Measurements from ENCODE around the gene LRG1. TPM values are rescaled to one million over a fixed set of nuclear protein-coding genes. Genes with fewer than 3 reads are reported as not detected.

The LRG1 gene
- total and polyA plus RNA-seq, 3 experiments from 2014 or later = 0.06 TPM; not detected in 2

DNA sequence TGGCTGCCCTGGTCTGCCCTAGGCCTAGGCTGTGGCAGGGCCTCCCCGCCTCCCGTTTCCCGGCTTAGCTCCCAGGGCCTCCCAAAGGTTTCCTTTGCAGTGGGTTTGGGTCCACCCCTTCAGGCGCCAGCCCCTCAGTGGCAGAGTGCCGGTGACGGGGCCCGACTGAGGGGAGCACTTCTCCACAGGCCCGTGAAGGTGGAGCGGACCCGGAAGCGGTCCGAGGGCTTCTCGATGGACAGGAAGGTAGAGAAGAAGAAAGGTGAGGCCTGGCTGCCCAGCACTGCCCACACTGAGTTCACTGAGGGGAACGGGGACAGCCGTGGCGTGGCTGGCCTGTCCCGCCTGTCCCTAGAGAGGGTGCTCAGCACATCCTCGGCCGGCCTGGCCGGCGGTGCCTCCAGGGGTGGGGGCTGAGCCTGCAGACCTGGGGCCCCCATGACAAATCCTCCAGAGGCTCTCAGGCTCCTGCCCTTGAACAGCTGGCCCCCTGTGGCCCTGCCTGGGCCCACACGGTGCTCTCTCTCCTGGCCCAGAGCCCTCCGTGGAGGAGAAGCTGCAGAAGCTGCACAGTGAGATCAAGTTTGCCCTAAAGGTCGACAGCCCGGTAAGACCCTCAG is 42.0 kb downstream of the LRG1 start:
- H3K36me3 ChIP-seq (ENCODE audit: insufficient read depth, low read length) = peaks cover 2% of the 10 kb centered on the region
- POLR2A ChIA-PET = no interaction called here
- H3K9me3 Mint-ChIP-seq = no peaks in the 10 kb centered on the region

DNA sequence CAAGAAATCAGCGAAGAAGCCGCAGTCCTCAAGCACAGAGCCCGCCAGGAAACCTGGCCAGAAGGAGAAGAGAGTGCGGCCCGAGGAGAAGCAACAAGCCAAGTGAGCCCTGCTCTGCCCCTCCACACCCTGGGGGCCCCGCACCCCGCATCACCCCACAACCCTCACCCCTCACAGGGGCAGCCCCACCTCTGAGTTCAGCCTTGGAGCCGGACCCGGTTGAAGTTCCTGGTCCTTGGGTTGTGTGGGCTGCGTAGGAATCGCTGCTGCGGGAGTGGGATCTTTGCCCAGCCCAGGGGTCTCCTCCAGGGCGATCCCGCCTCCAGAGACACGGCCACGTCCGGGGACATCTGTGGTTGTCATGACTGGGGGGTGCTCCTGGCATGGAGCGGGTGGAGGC is 43.5 kb downstream of the LRG1 start:
- no peaks in the 10 kb centered on the region for H3K4me1 ChIP-seq (ENCODE audit: insufficient read depth, low read length)
- no peak overlapping the region for H3K4me3 ChIP-seq (ENCODE audit: low read length)
- peaks cover 17% of the 10 kb centered on the region for H3K36me3 ChIP-seq (ENCODE audit: insufficient read depth, low read length)
- DNase-seq = no peak
- Mint-ChIP-seq H3K9me3 (no peaks in the 10 kb centered on the region), H3K36me3 (peaks cover 0 to 50% (median 0%) of the 10 kb centered on the region in 3 donors), H3K4me1 (no peaks in the 10 kb centered on the region), H3K4me3 (no peak overlapping the region), H3K27me3 (no peaks in the 10 kb centered on the region), H3K27ac (no peak overlapping the region)
- ChIA-PET POLR2A (no interaction called here), CTCF (no interaction called here)
- H3K27me3 ChIP-seq (ENCODE audit: insufficient read depth, low read length, poor library complexity, severe bottlenecking) = no peaks in the 10 kb centered on the region
- H3K9me3 ChIP-seq (ENCODE audit: low read length) = no peaks in the 10 kb centered on the region
- no peak overlapping the region for H3K27ac ChIP-seq (ENCODE audit: low read depth, low read length)

More for the DNA sequence above, 42.0 kb downstream of the LRG1 start:
- H3K4me3 Mint-ChIP-seq = no peak overlapping the region
- DNase-seq = no peak
- H3K27ac Mint-ChIP-seq = no peak overlapping the region
- CTCF ChIA-PET = no interaction called here
- H3K36me3 Mint-ChIP-seq = peaks cover 0 to 59% (median 0%) of the 10 kb centered on the region in 3 donors
- H3K27ac ChIP-seq (ENCODE audit: low read depth, low read length) = no peak overlapping the region
- H3K4me1 ChIP-seq (ENCODE audit: insufficient read depth, low read length) = no peaks in the 10 kb centered on the region
- no peaks in the 10 kb centered on the region for H3K27me3 ChIP-seq (ENCODE audit: insufficient read depth, low read length, poor library complexity, severe bottlenecking)
- no peaks in the 10 kb centered on the region for H3K4me1 Mint-ChIP-seq
- H3K9me3 ChIP-seq (ENCODE audit: low read length) = no peaks in the 10 kb centered on the region
- H3K4me3 ChIP-seq (ENCODE audit: low read length) = no peak overlapping the region
- H3K27me3 Mint-ChIP-seq = no peaks in the 10 kb centered on the region

DNA sequence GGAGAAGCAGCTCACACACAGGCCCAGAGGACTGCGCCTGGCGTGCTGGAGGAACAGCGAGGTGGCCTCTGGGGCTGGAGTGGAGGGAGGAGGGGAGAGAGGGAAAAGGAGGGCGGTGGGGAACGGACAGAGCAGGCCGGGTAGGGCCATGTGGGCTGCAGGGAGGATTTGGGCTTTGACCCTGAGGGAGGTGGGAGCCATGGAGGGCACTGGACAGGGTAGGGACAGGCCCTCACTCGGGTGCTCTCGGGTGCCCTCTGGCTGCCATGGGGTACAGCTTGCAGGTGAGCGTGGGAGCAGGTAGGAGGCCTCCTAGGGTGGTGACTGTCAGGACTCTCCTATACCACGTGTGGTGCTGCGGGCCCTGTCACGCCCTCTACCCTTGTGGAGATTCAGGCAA is 44.4 kb downstream of the LRG1 start:
- H3K9me3 Mint-ChIP-seq = no peaks in the 10 kb centered on the region
- Histone ChIP-seq H3K9me3 (ENCODE audit: low read length) (no peaks in the 10 kb centered on the region), H3K4me1 (ENCODE audit: insufficient read depth, low read length) (no peaks in the 10 kb centered on the region), H3K27me3 (ENCODE audit: insufficient read depth, low read length, poor library complexity, severe bottlenecking) (no peaks in the 10 kb centered on the region), H3K27ac (ENCODE audit: low read depth, low read length) (no peak overlapping the region), H3K36me3 (ENCODE audit: insufficient read depth, low read length) (peaks cover 18% of the 10 kb centered on the region), H3K4me3 (ENCODE audit: low read length) (no peak overlapping the region)
- ChIA-PET CTCF (interaction anchor here (0.6 kb wide), 1 partner anchor 403 kb away, joined by 3 read pairs; no protein-coding TSS in a partner anchor), POLR2A (no interaction called here)
- H3K36me3 Mint-ChIP-seq = peaks cover 0 to 50% (median 2%) of the 10 kb centered on the region in 3 donors
- H3K27ac Mint-ChIP-seq = no peak overlapping the region
- no peaks in the 10 kb centered on the region for H3K4me1 Mint-ChIP-seq
- H3K27me3 Mint-ChIP-seq = no peaks in the 10 kb centered on the region
- no peak overlapping the region for H3K4me3 Mint-ChIP-seq
- DNase-seq = no peak

DNA sequence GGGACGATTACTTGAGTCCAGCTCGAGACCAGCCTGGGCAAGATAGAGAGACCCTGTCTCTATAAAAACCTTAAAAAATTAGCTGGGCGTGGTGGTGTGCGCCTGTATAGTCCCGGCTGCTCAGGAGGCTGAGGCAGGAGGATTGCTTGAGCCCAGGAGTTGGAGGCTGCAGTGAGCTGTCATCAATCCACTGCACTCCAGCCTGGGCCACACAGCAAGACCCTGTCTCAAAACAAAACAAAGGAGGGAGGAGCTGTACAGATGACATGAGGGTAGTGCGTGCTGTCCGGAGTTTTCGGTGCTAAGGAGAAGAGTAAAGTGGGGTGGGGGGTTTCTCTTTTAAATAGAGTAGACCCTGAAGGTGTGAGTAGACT is 45.2 kb downstream of the LRG1 start:
- H3K9me3 ChIP-seq (ENCODE audit: low read length) = no peaks in the 10 kb centered on the region
- Mint-ChIP-seq H3K27me3 (no peaks in the 10 kb centered on the region), H3K4me3 (no peak overlapping the region), H3K4me1 (no peaks in the 10 kb centered on the region), H3K36me3 (peaks cover 0 to 53% (median 6%) of the 10 kb centered on the region in 3 donors), H3K27ac (no peak overlapping the region), H3K9me3 (no peaks in the 10 kb centered on the region)
- DNase-seq = no peak
- POLR2A ChIA-PET = no interaction called here
- CTCF ChIA-PET = no interaction called here
- no peak overlapping the region for H3K4me3 ChIP-seq (ENCODE audit: low read length)
- no peaks in the 10 kb centered on the region for H3K27me3 ChIP-seq (ENCODE audit: insufficient read depth, low read length, poor library complexity, severe bottlenecking)
- no peak overlapping the region for H3K27ac ChIP-seq (ENCODE audit: low read depth, low read length)
- no peaks in the 10 kb centered on the region for H3K4me1 ChIP-seq (ENCODE audit: insufficient read depth, low read length)
- peaks cover 18% of the 10 kb centered on the region for H3K36me3 ChIP-seq (ENCODE audit: insufficient read depth, low read length)

DNA sequence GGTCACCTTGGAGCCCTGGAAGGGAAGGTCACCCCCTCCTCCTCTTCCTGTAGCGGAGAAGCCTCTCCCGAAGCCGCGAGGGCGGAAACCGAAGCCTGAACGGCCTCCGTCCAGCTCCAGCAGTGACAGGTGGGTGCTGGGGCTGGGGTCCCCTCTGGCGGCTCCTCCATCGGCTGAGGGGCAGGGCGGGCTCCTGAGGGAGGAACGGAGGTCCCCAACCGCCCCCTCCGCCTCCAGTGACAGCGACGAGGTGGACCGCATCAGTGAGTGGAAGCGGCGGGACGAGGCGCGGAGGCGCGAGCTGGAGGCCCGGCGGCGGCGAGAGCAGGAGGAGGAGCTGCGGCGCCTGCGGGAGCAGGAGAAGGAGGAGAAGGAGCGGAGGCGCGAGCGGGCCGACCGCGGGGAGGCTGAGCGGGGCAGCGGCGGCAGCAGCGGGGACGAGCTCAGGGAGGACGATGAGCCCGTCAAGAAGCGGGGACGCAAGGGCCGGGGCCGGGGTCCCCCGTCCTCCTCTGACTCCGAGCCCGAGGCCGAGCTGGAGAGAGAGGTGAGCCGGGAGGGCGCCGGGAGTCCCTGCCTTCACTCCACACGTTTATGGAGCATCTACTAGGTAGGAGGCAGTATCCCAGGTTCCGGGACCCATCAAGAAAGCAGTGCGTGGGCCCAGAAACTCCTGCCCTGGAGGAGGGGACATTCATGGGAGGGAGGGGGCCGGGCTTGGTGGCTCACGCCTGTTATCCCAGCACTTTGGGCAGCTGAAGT is 45.7 kb downstream of the LRG1 start:
- CTCF ChIA-PET = no interaction called here
- H3K36me3 ChIP-seq (ENCODE audit: insufficient read depth, low read length) = peaks cover 18% of the 10 kb centered on the region

DNA sequence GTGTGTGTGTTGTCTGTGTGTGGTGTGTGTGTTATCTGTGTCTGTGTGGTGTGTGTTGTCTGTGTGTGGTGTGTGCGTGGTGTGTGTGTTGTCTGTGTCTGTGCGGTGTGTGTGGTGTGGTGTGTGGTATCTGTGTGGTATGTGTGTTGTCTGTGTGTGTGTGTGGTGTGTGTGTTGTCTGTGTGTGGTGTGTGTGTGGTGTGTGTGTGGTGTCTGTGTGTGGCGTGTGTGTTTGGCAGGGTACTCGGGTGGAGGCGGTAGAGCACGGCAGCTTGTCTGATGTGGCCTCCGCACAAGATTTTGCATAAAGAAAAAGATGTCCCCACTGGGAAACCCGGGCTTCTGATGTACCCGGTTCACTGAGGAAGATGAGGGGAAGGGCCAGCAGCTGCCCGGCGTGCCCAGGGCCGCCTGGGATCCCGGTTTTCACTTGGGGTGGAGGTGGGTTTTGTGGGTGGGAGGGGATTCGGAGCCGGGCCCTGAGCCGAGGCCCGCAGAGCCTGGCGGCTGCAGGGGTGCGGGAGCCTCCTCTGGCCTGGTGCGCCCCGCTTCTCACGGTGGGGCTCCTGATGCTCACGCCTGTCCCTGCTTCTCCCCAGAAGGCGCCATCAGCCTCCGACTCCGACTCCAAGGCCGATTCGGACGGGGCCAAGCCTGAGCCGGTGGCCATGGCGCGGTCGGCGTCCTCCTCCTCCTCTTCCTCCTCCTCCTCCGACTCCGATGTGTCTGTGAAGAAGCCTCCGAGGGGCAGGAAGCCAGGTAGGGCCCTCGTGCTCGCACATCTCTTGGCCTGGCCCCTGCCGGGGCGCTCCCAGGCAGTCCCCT is 46.5 kb downstream of the LRG1 start:
- Mint-ChIP-seq H3K4me1 (no peaks in the 10 kb centered on the region), H3K36me3 (peaks cover 0 to 51% (median 10%) of the 10 kb centered on the region in 3 donors), H3K9me3 (no peaks in the 10 kb centered on the region), H3K27ac (no peak overlapping the region), H3K4me3 (no peak overlapping the region), H3K27me3 (no peaks in the 10 kb centered on the region)
- CTCF ChIA-PET = no interaction called here
- H3K27ac ChIP-seq (ENCODE audit: low read depth, low read length) = no peak overlapping the region
- no peaks in the 10 kb centered on the region for H3K9me3 ChIP-seq (ENCODE audit: low read length)
- no peak overlapping the region for H3K4me3 ChIP-seq (ENCODE audit: low read length)
- H3K4me1 ChIP-seq (ENCODE audit: insufficient read depth, low read length) = no peaks in the 10 kb centered on the region
- POLR2A ChIA-PET = no interaction called here
- H3K27me3 ChIP-seq (ENCODE audit: insufficient read depth, low read length, poor library complexity, severe bottlenecking) = no peaks in the 10 kb centered on the region
- H3K36me3 ChIP-seq (ENCODE audit: insufficient read depth, low read length) = peaks cover 18% of the 10 kb centered on the region
- no peak for DNase-seq

More for the DNA sequence above, 45.7 kb downstream of the LRG1 start:
- Histone ChIP-seq H3K27me3 (ENCODE audit: insufficient read depth, low read length, poor library complexity, severe bottlenecking) (no peaks in the 10 kb centered on the region), H3K9me3 (ENCODE audit: low read length) (no peaks in the 10 kb centered on the region), H3K4me3 (ENCODE audit: low read length) (no peak overlapping the region), H3K27ac (ENCODE audit: low read depth, low read length) (no peak overlapping the region), H3K4me1 (ENCODE audit: insufficient read depth, low read length) (no peaks in the 10 kb centered on the region)
- POLR2A ChIA-PET = no interaction called here
- no peak for DNase-seq
- Mint-ChIP-seq H3K4me1 (no peaks in the 10 kb centered on the region), H3K36me3 (peaks cover 0 to 52% (median 8%) of the 10 kb centered on the region in 3 donors), H3K9me3 (no peaks in the 10 kb centered on the region), H3K27ac (no peak overlapping the region), H3K4me3 (no peak overlapping the region), H3K27me3 (no peaks in the 10 kb centered on the region)

DNA sequence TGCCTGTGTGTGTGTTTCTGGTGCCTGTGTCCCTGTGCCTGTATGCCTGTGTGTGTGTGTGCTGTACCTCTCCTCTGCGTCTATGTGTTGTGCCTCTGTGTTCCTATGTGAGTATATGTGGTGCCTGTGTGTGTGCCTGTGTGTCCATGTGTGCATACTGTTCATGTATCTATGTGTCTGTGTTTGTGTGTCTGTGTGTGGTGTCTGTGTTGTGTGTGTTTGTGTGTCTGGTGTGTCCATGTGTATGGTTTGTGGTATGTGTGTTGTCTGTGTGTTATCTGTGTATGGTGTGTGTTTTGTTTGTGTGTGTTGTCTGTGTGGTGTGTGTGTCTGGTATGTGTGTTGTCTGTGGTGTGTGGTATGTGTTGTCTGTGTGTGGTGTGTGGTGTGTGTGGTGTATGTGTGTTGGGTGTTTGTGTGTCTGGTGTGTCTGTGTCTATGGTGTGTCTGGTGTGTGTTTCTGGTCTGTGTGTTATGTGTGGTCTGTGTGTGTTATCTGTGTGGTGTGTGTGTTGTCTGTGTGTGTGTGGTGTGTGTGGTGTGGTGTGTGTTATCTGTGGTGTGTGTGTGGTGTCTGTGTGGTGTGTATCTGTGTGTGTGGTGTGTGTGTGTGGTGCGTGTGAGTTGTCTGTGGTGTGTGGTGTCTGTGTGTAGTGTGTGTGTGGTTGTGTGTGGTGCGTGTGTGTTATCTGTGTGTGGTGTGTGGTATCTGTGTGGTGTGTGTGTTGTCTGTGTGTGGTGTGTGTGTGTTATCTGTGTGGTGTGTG is 47.3 kb downstream of the LRG1 start:
- Histone ChIP-seq H3K4me1 (ENCODE audit: insufficient read depth, low read length) (no peaks in the 10 kb centered on the region), H3K27ac (ENCODE audit: low read depth, low read length) (no peak overlapping the region), H3K27me3 (ENCODE audit: insufficient read depth, low read length, poor library complexity, severe bottlenecking) (no peaks in the 10 kb centered on the region), H3K4me3 (ENCODE audit: low read length) (no peak overlapping the region), H3K9me3 (ENCODE audit: low read length) (no peaks in the 10 kb centered on the region), H3K36me3 (ENCODE audit: insufficient read depth, low read length) (peaks cover 18% of the 10 kb centered on the region)
- Mint-ChIP-seq H3K27me3 (no peaks in the 10 kb centered on the region), H3K27ac (no peak overlapping the region), H3K36me3 (peaks cover 1 to 51% (median 11%) of the 10 kb centered on the region in 3 donors), H3K9me3 (no peaks in the 10 kb centered on the region), H3K4me3 (no peak overlapping the region), H3K4me1 (no peaks in the 10 kb centered on the region)
- ChIA-PET POLR2A (no interaction called here), CTCF (no interaction called here)
- DNase-seq = no peak
